ENCODE results near the gene ACLY.
"Not testable (repeated sequence)": the region's sequence is repeated elsewhere in the genome, so short reads cannot be mapped to it uniquely, and the experiment has no call there.

Gene ACLY

DNA sequence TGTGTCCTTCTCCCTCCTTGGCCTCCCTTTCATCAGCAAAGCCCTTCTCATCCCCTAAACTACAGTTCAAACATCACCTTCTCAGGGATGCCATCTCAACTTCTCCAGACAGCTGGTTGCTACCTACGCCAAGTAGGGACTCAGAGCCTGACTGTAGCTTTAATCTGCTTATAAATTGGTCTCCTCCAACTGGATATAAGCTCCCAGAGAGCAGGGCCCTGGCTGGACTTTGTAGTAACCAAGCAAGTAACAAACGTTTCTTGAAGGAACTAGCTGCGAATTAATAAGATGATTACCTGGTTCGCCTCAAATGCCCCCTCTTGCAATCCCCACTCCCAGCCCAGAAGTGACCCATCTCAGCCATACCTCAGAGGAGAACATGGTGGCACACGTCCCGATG is 36.0 kb downstream of the ACLY start:
- DNase-seq (ENCODE audit: extremely low spot score, insufficient read length, low read depth) (no peak), FAIRE-seq (no peak)

DNA sequence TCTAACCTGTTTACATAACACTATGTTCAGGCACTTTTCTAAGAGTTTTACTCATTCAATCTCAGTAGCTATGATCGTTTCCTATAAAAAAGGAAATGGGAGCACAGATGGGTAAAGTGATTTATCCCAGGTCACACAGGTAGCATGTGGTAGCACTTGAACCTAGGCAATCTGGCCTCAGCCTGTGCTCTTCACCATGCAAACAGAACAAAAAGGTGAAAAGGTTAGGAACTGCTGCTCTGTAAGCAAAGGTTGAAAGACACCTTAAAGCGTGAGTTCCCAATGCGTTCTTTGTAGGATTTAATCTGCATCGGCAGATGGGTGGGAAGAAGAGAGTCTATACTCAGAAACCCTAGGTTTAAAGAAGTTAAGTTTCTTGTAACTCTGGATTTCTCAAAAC is 38.6 kb downstream of the ACLY start:
- no peak for DNase-seq (ENCODE audit: extremely low spot score, insufficient read length, low read depth)
- FAIRE-seq = no peak

DNA sequence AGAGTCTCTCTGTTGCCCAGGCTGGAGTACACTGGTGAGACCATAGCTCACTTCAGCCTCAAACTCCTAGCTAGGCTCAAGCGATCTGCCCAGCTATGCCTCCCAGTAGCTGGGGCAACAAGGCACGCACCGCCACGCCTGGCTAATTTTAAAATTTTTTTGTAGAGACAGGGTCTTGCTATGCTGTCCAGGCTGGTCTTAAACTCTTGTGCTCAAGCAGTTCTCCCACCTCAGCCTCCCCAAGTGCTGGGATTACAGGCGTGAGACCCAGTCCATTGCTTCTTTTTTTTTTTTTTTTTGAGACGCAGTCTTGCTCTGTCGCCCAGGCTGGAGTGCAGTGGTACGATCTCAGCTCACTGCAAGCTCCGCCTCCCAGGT is 44.5 kb downstream of the ACLY start:
- DNase-seq (ENCODE audit: extremely low spot score, insufficient read length, low read depth); FAIRE-seq: not testable (repeated sequence)

DNA sequence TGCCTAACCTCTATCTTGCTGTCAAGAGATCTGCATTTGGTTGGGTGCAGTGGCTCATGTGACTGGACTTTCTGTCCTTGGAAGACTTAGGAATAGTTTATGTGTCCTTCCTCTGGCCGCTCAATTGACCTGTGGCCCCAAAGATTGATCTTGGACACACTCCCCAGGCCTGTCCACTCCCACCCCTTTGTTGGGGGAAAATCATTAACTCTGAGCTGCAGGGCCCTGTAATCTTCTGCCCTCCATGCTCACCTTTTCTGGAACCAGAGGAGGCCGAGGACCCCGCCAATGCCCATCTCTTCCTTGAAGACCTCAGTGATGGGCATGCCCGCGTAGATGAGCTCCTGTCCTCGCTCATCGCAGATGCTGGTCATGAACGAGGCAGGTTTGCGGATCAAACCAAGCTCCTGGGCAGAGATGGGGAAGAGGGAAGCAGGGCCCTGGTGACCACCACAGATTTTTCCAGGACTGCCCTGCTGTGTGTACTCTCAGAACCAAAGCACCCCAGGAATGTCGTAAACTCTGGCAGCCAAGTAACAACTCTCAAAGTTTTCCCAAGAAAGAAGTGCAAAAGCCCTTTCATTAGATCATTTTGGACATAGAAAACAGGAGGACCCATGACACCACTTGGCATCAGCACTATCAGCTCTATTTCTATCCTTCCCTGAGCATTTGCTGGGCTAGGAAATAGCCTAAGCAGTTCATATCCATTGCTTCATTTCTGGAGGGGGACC is 45.0 kb downstream of the ACLY start:
- DNase-seq (ENCODE audit: extremely low spot score, insufficient read length, low read depth) (no peak), FAIRE-seq (no peak)

DNA sequence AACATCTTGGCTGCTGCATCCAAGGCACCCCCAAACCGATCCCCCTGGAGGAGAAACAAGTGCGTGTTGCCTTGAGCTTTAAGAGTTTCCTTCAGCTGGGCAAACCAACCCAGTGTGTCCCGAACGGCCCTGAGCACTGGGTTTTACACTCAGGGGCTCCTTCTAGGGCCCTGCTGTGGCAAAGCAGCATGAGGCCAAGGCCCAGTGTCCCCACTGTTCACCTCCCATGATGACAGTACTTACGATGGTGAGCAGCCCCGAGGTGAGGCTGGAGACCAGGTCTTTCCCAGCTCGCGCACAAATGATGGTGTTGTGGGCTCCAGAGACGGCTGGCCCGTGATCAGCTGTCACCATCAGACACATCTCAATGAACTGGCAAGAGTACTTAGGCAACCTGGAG is 47.0 kb downstream of the ACLY start:
- FAIRE-seq = no peak
- DNase-seq (ENCODE audit: extremely low spot score, insufficient read length, low read depth) = no peak

DNA sequence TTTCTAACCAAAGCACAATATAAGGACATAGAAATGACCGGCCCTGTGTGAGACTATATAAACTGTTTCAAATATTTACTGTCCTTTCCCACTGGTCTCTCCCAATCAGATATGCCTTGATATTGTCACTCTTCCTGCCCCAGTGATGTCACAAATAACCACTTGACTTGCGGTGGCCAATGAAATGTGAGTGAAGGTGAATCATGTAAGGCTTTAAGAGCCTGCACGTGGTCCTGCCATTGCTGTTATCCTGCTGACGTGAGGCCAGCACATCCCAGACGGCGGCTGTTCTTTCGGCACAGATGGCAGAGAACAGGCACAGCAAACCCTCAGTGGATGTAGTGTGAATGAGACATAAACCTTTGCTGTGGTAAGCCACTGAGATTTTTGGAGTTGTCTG is 48.1 kb downstream of the ACLY start:
- FAIRE-seq = no peak

DNA sequence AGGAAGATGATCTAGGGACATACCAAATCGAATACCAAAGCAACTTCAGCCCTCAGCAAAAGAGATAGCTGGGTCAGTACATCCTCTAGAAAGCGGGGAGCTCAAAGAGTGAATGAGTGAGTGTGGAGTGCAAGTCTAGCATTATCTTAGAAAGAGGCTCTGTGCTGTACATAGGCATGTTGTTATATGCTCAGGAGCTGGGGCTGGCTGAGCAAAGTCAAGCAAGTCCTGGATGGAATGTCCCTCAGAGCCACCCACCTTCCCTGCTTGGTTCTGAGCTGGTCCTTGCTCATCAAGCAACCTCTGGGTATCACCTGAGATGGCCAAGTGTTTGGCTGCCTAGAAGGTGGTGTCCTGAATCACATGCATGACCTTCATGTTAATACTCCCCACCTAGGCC is 48.7 kb downstream of the ACLY start:
- DNase-seq (ENCODE audit: extremely low spot score, insufficient read length, low read depth) (no peak), FAIRE-seq (no peak)

More for the DNA sequence above, 48.1 kb downstream of the ACLY start:
- no peak for DNase-seq (ENCODE audit: extremely low spot score, insufficient read length, low read depth)

DNA sequence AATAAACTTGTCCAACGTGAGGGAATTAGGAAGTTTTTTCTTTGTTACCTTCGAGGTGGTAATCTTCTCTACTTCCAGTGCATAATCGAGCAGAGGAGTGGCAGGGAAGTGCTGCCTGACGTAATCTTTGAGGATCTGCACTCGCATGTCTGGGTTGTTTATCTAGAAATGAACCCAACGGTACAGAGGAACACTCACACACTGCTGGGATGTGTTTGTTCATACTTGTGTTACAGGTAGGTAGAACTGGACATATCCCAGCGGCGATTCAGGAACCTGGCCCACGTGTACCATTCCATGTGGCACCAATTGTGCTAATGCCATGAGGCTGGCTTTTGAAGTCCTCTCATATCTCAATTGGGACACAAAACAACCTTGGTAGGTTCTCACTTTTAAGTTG is 49.3 kb downstream of the ACLY start:
- no peak for DNase-seq (ENCODE audit: extremely low spot score, insufficient read length, low read depth)
- FAIRE-seq = no peak

DNA sequence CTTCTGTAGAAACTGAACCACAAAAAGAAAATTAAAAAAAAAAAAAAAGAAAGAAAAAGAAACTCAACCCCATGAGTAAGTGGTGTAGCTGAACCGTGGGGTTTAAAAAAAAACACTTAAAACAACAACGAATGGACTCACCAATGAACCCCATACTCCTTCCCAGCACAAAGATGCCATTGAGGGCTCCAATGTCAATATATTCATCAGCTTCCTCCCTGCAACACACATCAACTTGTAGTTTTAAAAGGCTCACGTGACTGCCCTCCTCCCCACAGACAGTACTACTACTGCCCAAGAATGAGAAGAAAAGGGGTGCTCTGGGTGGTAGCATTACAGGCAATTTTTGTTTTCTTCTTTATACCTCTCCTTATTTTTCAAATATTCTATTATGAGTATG is 50.2 kb downstream of the ACLY start:
- no peak for FAIRE-seq
- DNase-seq (ENCODE audit: extremely low spot score, insufficient read length, low read depth) = no peak

DNA sequence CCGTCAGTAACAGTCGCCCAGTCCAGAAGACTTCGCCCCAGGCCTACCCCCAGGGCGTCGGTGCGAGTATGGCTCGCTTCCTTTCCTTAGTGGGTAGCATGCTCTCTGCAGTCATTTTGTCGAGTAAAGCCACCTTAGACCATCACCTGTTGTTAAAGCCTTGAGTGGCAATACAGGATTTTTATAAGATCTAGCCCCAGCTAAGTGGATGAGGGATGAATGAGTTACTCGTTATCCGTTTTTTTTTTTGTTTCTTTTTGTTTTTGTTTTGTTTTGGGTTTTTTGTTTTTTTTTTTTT is 53.2 kb downstream of the ACLY start:
- DNase-seq (ENCODE audit: extremely low spot score, insufficient read length, low read depth) (no peak), FAIRE-seq (no peak)

DNA sequence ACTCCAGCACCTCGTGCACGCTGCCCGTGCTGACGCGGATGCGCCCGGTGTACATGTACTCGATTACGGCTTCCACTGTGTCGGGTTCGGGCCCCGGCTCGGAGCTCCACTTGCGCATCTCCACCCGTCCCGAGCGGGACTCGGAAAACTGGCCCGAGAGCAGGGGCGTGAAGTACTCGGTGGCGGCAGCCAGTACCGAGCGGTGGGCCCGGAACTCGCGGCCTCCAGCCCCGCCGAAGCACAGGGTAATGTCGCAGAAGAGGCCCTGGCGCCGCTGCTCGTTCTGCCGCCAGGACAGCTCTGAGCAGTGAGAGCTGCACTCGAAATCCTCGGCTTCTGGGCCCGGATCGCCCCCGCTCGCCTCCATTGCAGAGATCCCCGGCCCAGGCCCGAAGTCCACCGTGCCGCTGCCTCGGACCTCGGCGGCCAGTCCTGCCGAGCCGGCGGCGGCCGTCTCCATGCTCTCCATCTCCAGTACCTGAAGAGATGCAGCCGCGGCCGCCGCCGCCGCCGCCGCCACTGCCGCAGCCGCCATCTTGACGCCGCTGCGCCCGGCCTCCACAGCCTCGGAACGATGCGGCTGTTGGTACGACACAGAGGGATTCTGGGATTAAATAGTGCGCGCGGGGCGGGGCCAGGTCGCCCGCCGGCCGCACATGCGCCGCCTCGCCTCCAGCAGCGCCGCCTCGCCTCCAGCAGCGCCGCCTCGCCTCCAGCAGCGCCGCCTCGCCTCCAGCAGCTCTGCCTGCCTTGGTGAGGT is 53.7 kb downstream of the ACLY start, which contains the start of gene KLHL11:
TSS of gene KLHL11 (minus strand) at position 588 of the 760 bp plus-strand sequence. CDS start at position 535, 53 bp downstream.
- peak; percentile 85 for FAIRE-seq
- peak; percentile 81 for DNase-seq (ENCODE audit: extremely low spot score, insufficient read length, low read depth)

DNA sequence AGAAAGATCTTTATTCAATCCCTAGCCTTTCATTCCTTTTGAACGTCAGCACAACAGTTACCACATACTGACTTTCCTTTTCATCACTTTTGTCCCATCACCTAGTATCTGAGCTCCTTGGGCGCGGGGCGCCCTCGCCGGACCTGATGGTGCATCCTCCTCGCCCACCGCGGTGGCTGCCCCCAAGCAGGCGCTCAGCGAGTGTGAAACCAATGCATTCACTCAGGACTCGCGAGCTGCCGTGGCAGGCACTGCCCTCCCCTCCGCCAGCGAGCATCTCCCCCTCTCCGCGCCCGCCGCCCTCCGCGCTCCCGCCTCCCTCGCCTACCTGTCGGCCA is 54.3 kb downstream of the ACLY start:
- peak; percentile 5 for FAIRE-seq
- DNase-seq (ENCODE audit: extremely low spot score, insufficient read length, low read depth) = peak; percentile 12

DNA sequence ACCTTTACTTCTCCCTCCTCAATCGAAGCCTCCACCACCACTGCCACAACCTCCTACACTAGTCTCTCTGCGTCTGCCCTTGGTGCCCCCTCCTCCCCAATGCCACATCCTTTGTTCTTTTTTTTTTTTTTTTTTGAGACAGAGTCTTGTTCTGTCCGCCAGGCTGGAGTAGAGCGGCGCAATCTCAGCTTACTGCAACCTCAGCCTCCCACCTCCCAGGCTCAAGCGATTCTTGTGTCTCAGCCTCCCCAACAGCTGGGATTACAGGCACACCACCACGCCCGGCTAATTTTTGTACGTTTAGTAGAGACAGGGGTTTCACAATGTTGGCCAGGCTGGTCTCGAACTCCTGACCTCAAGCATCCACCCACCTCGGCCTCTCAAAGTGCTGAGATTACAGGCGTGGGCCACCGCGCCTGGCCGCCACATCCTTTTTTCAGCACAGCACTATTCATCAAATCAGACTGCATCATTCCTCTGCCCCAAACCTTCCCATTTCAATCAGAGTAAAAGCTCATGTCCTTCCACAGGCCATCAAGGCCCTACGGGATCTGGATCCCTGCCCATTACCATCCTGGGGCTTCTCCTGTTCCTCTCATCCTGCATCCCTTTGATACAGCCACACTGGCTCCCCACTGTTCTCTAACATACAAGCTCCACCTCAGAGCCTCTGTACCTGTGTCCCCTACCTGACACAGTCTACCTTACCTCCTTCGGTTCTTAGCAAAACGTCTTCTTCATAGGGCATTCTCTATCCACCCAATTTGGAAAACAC is 55.5 kb downstream of the ACLY start:
- DNase-seq (ENCODE audit: extremely low spot score, insufficient read length, low read depth) (no peak), FAIRE-seq (no peak)

DNA sequence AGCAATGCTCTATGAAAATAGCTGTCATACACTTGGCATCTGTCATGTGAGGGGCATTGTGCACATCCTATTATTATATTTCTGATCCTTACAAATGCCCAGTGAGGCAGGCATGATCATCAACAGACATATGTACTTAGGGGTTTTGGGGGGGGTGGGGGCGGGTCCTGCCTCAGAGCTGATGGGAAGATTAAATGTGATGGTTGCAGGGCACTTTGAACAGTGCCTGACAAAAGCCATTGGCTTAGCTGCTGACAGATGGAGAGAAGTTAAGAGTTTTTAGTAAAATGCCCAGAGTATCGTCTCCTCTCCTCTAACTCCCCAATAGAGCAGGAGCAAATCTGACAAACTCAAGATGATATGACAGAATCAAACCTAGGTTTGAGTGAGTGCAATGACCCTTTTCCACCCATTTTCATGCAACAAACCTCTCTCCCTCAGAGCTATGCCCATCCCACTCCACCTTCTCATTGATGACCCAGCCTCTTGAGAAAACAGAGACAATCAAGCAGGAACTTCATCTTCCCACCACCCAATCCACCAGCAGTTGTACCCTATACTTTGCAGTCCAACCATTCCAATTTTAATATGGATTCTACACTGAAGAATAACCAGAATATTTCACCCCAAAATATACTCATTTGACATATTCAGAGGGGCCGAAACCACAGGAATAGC is 58.4 kb downstream of the ACLY start:
- DNase-seq (ENCODE audit: extremely low spot score, insufficient read length, low read depth) (no peak), FAIRE-seq (no peak)

DNA sequence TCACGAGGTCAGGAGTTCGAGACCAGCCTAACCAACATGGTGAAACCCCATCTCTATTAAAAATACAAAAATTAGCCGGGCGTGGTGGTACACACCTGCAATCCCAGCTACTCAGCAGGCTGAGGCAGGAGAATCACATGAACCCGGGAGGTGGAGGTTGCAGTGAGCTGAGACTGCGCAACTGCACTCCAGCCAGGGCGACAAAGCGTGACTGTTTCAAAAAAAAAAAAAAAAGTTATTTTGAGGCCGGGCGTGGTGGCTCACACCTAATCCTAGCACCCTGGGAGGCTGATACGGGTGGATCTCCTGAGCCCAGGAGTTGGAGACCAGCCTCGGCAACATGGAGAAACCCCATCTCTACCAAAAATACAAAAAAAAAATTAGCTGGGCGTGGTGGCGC is 67.4 kb downstream of the ACLY start:
- FAIRE-seq; DNase-seq (ENCODE audit: extremely low spot score, insufficient read length, low read depth): not testable (repeated sequence)

DNA sequence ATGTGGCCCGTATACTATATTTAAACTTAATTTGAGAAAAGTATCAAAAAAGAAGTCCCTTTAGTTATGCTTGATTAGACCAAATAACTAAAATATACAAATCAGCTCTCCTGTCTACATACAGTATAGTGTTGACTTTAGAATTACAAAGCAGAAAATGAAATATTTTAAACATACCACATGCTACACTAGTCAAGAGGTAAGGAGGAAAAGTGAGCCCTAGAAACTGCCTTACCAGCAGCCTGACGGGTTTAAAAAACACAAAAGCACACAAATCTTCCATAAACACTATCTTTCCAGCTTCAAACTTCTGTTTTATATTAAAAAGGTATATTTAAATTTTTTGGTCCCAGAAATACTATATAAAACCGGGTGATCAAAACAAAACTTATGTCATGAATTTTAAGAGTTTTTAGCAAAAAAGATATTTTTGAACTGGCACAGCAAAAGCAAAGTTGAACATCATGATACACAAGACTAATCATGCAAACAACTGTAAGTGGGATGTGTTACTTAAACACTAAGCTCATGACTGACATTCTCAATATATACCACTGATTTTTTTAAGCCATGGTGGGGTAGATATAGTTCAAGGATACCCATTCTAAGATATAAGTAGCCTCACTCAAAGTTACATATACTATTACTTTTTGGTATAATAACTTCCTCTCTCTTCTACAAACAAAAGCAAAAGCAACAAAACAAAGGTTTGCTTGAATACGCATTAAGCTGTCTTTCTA is 69.3 kb downstream of the ACLY start:
- no peak for FAIRE-seq

DNA sequence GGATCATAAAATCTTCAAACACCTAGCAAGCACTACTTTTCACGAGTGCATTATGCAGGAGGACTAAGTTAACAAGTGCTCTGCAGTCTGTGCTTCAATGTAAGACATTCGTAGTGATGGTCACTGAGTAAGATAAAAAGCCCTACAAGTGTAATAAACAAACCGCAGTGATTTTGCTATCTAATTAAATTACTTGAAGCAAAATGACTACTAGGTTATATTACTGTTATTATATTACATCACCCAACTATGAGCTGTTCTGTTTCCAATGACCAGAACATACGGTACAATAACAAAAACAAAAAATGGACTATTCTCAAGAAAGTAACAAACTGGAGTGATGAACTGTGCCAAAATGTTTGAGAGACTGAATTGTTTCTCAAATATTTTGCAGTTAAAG is 70.0 kb downstream of the ACLY start:
- FAIRE-seq (no peak), DNase-seq (ENCODE audit: extremely low spot score, insufficient read length, low read depth) (no peak)

More for the DNA sequence above, 69.3 kb downstream of the ACLY start:
- no peak for DNase-seq (ENCODE audit: extremely low spot score, insufficient read length, low read depth)

DNA sequence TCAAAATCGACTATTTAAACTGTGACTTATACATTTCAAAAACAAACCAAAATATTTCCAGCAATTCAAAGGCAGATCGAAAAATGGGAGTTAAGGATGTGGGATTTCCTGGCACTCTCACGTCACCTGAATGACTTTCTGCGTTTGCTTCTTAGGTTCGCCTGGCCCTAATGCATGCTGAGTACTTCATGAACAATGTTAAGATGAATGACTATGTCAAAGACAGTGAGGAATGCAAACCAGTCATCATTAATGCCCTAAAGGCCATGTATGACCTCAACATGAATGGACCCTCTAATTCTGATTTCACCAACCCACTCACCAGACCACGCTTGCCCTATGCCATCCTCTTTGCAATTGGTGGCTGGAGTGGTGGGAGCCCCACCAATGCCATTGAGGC is 73.8 kb downstream of the ACLY start:
- DNase-seq (ENCODE audit: extremely low spot score, insufficient read length, low read depth) (no peak), FAIRE-seq (no peak)

DNA sequence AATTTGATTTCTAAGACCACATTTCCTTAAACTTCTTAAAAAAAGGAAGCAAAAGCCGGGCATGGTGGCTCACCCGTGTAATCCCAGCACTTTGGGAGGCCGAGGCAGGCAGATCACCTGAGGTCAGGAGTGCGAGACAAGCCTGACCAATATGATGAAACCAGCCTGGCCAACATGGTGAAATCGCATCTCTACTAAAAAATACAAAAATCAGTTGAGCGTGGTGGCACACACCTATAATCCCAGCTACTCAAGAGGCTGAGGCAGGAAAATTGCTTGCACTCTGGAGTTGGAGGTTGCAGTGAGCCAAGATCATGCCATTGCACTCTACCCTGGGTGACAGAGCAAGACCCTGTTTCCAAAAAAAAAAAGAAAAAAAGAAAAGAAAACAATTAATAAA is 78.0 kb downstream of the ACLY start:
- not testable (repeated sequence) for FAIRE-seq; DNase-seq (ENCODE audit: extremely low spot score, insufficient read length, low read depth)

DNA sequence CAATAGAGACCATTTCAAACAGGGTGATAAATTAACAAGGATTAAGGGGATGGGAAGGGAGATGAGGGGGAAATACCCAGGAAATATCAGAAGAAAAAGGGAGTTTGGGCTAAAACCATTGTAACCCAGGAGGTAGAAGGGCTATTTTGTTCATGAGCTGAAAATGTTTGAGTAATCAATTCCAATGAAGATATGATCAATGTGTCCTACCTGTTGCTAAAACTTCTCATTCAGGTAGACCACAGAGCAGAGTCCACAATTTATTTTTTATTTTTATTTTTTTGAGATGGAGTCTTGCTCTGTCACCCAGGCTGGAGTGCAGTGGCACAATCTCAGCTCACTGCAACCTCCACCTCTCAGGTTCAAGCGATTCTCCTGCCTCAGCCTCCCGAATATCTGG is 79.3 kb downstream of the ACLY start:
- FAIRE-seq = not testable (repeated sequence)

More for the DNA sequence above, 79.3 kb downstream of the ACLY start:
- not testable (repeated sequence) for DNase-seq (ENCODE audit: extremely low spot score, insufficient read length, low read depth)

Data from GM18507 (cell line).